ENCODE data around the gene AHSA1.

DNA sequence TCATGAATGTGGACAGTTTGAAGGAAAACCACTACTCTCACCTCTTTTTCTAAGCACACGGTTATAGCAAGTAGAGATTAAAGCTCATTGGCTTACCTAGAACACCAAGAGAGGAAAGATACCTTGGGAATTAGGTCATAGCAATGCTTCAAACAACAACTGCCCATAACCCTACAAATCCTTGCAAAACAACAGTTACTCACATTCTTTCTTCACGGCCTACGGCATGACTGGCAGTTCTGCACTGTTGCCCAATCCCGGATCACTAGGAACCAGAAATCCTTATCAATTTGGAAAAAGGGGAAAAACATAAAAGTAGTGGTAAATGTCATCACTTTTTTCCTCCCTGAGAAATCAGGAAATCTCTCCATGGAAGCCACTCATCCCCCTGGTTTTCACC is 50.4 kb downstream of the AHSA1 start:
- no peak for TF ChIP-seq CTCF (conservative IDR thresholded peaks at IDR 0.05; ENCODE audit: low read depth, low read length)
- no peak for TF ChIP-seq EZH2 (IDR thresholded peaks at IDR 0.05; ENCODE audit: borderline replicate concordance, low read depth, low read length, poor library complexity, severe bottlenecking)

Data from A673 (cell line).